ENCODE measurements around the gene PKMYT1. TPM values are rescaled to one million over a fixed set of nuclear protein-coding genes. Genes with fewer than 3 reads are reported as not detected.

PKMYT1 gene
- total and polyA plus RNA-seq, 4 experiments from 2014 or later: 0.79 TPM; not detected in 3

DNA sequence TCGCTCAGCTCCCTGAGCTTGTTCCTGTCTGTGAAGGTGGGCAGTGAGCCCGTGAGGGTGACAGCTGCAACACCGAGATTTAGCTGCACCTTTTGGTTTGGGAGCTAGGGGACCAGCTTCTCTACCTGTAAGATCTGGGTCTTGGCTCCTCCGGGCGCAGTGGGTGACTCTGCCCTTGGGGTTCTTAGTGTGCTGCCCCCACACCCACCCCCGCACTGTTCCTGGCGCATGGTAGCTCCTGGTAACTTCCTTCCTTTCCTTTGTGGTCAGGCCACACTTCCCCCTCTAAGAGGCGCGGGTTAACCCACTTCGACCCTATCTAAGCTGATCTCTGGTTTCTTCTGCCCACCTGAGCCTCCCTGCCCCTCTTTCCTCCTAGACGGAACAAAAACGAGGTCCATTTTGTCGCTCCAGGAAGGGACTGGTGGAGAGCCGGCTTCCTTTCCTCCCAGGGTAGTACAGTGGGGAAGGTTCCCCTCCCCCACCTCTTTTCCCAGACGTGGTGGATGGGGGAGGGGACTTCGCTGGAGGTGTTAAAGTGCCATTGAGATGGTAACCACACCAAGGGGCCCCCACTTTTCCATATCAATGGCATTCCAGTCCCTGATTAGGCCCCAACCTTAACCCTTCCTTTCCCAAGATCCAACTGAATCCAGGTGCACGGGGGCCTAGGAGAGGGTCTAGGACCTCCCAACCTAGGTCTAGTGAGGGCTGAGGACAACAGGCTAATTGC, 27.9 kb upstream of the PKMYT1 start:
- no peaks in the 10 kb centered on the region for H3K9me3 ChIP-seq (ENCODE audit: control insufficient read depth in 1 of 2, low read length in 2 of 2)
- intact Hi-C loops (cut with micrococcal nuclease): no loop called here
- H3K27ac ChIP-seq (ENCODE audit: low read depth, low read length): no peak overlapping the region
- ChIA-PET POLR2A (ENCODE audit: partially characterized antibody) (interaction anchor here (0.7 to 7.6 kb wide), 7 partner anchors 14 to 51 kb away, joined by 3 to 89 read pairs (median 4); partner anchors contain the start of genes HCFC1R1, THOC6 and TNFRSF12A), CTCF (ENCODE audit: partially characterized antibody) (interaction anchor here (0.6 to 14.2 kb wide), 4 partner anchors 19 to 150 kb away, joined by 3 to 444 read pairs (median 4); partner anchors contain the start of genes CLDN6, HCFC1R1, THOC6 and TNFRSF12A)
- peak overlapping the region in 1 of 2 donors; percentile 26 for H3K4me3 ChIP-seq (ENCODE audit: low read length in 2 of 2)
- H3K4me1 ChIP-seq (ENCODE audit: insufficient read depth, low read length): peaks cover 27% of the 10 kb centered on the region
- H3K27ac Mint-ChIP-seq: peak overlapping the region; percentile 41 to 81 (median 59)
- H3K27me3 ChIP-seq (ENCODE audit: insufficient read depth, low read length): no peaks in the 10 kb centered on the region
- H3K4me3 Mint-ChIP-seq: peak overlapping the region; percentile 49 to 89 (median 74)
- H3K36me3 Mint-ChIP-seq: no peaks in the 10 kb centered on the region
- H3K27me3 Mint-ChIP-seq: peaks cover 0 to 2% of the 10 kb centered on the region in 2 donors
- H3K36me3 ChIP-seq (ENCODE audit: insufficient read depth, low read length): no peaks in the 10 kb centered on the region
- DNase-seq: peak in 2 of 5 donors; percentile 22 to 36
- peaks cover 13 to 31% (median 22%) of the 10 kb centered on the region in 4 donors for H3K4me1 Mint-ChIP-seq
- no peaks in the 10 kb centered on the region for H3K9me3 Mint-ChIP-seq

DNA sequence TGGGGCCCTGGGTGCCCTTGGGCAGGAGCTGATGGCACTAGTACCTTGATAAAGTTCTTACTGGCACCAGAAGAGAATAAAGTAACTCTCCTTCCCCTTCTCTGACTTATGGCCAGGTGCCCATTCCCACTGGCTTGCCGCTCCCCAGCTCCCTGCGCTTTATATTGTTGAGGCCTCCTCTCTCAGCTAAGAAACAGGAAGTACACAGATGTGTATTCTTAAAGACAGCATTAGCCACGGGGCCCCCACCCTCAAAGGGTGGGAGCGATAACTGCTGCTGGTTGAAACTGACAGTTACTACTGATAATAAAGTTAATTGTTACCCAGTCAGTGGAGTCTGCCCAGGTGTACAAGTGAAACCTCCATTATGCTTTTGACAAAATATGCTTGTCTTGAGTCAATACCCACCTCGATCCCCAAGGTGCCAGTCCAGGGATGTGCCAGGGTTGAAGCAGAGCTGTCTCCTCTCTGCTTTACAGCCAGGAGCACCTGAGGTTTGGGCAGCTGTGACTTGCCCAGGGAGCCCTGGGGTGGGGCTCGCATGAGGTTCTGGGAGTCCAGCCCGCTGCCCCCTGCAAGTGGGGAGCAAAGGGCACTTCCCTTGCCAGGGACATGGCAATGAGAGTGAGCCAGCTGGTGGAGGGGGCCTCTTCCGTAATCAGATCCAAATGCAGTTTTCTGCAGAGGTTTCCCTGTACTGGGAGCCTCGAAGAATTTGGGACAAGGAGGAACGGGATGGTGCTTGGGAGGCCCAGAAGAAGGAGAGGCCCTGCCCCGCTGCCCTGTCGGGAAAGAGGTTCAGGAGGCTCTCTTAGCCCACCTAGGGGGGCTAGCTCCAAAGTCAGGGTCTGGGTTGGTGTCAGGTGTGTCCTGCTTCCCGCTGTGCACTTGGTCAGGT, 27.1 kb upstream of the PKMYT1 start:
- Mint-ChIP-seq H3K4me1 (peaks cover 13 to 31% (median 22%) of the 10 kb centered on the region in 4 donors), H3K27ac (peak overlapping the region in 4 of 7 donors; percentile 41 to 81 (median 60)), H3K36me3 (no peaks in the 10 kb centered on the region), H3K27me3 (peaks cover 0 to 2% of the 10 kb centered on the region in 2 donors), H3K4me3 (peak overlapping the region; percentile 11 to 89 (median 74)), H3K9me3 (no peaks in the 10 kb centered on the region)
- Histone ChIP-seq H3K4me3 (ENCODE audit: low read length in 2 of 2) (no peak overlapping the region), H3K4me1 (ENCODE audit: insufficient read depth, low read length) (peaks cover 27% of the 10 kb centered on the region), H3K27me3 (ENCODE audit: insufficient read depth, low read length) (no peaks in the 10 kb centered on the region), H3K36me3 (ENCODE audit: insufficient read depth, low read length) (no peaks in the 10 kb centered on the region), H3K9me3 (ENCODE audit: control insufficient read depth in 1 of 2, low read length in 2 of 2) (no peaks in the 10 kb centered on the region), H3K27ac (ENCODE audit: low read depth, low read length) (no peak overlapping the region)
- intact Hi-C loops (cut with micrococcal nuclease): no loop called here
- ChIA-PET POLR2A (ENCODE audit: partially characterized antibody) (interaction anchor here (0.7 to 7.6 kb wide), 7 partner anchors 14 to 51 kb away, joined by 3 to 89 read pairs (median 4); partner anchors contain the start of genes HCFC1R1, THOC6 and TNFRSF12A), CTCF (ENCODE audit: partially characterized antibody) (interaction anchor here (0.9 to 14.2 kb wide), 4 partner anchors 8 to 67 kb away, joined by 3 to 444 read pairs (median 4); partner anchors contain the start of genes CLDN6, HCFC1R1, THOC6 and TNFRSF12A)
- no peak for DNase-seq

DNA sequence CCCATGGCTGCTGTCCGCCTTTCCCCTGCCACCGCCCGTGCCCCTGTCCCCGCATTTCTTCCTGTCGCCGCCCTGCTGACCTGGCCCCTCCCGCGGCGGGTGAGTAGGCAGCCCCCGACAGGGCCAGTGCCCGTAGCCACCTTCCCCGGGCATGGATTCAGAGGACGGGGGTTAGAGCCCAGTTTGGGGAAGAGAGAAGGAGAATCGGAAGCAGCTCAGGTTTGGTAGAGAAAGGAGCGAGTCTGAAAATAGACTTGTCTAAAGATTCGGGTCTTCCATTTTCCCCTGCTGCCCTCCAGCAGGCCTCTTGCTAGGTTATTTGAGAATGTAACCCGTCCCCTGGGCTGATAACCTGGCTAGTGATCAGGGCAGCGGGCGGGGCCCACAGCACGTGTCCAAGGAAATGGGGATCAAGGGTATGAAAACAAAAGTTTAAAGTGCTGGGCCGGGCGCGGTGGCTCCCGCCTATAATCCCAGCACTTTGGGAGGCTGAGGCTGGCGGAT, 24.6 kb upstream of the PKMYT1 start:
- no peak for DNase-seq

DNA sequence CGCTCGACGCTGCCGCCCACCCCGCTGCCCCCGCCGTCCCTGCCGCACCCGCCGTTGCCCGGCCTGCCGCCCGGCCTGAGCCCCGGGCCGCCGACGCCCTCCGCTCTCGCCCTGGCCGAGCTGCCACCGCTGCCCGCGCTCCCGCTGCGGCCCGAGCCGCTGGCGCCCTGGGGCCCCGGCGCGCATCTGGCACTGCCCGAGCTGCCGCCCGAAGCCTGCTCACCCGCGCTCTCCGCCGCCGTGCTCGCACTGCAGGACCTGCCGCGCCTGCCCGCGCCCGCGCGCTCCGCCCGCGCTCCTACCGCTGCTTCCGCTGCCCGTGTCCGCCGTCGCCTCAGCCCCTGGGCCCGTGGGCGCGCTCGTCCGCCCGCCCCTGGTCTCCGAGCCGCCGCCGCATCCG, 24.1 kb upstream of the PKMYT1 start:
- Histone ChIP-seq H3K36me3 (ENCODE audit: insufficient read depth, low read length) (no peaks in the 10 kb centered on the region), H3K4me1 (ENCODE audit: insufficient read depth, low read length) (peaks cover 27% of the 10 kb centered on the region), H3K27ac (ENCODE audit: low read depth, low read length) (no peak overlapping the region), H3K4me3 (ENCODE audit: low read length in 2 of 2) (no peak overlapping the region), H3K27me3 (ENCODE audit: insufficient read depth, low read length) (no peaks in the 10 kb centered on the region), H3K9me3 (ENCODE audit: control insufficient read depth in 1 of 2, low read length in 2 of 2) (no peaks in the 10 kb centered on the region)
- DNase-seq: no peak
- peaks cover 13 to 31% (median 22%) of the 10 kb centered on the region in 4 donors for H3K4me1 Mint-ChIP-seq
- H3K4me3 Mint-ChIP-seq: no peak overlapping the region
- CTCF ChIA-PET (ENCODE audit: partially characterized antibody): interaction anchor here (0.7 to 14.2 kb wide), 18 partner anchors 8 to 504 kb away, joined by 3 to 444 read pairs (median 4); partner anchors contain the start of genes CLDN6, CLDN9, HCFC1R1 and IL32
- intact Hi-C loops (cut with micrococcal nuclease): no loop called here
- POLR2A ChIA-PET (ENCODE audit: partially characterized antibody): interaction anchor here (0.8 to 7.6 kb wide), 9 partner anchors 8 to 146 kb away, joined by 3 to 89 read pairs (median 5); partner anchors contain the start of genes FLYWCH1, HCFC1R1, THOC6 and TNFRSF12A
- no peak overlapping the region for H3K27ac Mint-ChIP-seq
- peaks cover 2% of the 10 kb centered on the region in 2 donors for H3K27me3 Mint-ChIP-seq
- no peaks in the 10 kb centered on the region for H3K36me3 Mint-ChIP-seq
- H3K9me3 Mint-ChIP-seq: no peaks in the 10 kb centered on the region

More for the DNA sequence above, 24.6 kb upstream of the PKMYT1 start:
- CTCF ChIA-PET (ENCODE audit: partially characterized antibody): interaction anchor here (0.8 to 14.2 kb wide), 6 partner anchors 9 to 125 kb away, joined by 3 to 444 read pairs (median 3); partner anchors contain the start of genes CLDN6, HCFC1R1, THOC6 and TNFRSF12A
- POLR2A ChIA-PET (ENCODE audit: partially characterized antibody): interaction anchor here (0.8 to 7.6 kb wide), 4 partner anchors 17 to 25 kb away, joined by 4 to 89 read pairs (median 18); partner anchors contain the start of genes HCFC1R1, THOC6 and TNFRSF12A
- no peaks in the 10 kb centered on the region for H3K27me3 ChIP-seq (ENCODE audit: insufficient read depth, low read length)
- H3K4me1 Mint-ChIP-seq: peaks cover 13 to 31% (median 22%) of the 10 kb centered on the region in 4 donors
- H3K4me1 ChIP-seq (ENCODE audit: insufficient read depth, low read length): peaks cover 27% of the 10 kb centered on the region
- no peaks in the 10 kb centered on the region for H3K36me3 Mint-ChIP-seq
- H3K9me3 ChIP-seq (ENCODE audit: control insufficient read depth in 1 of 2, low read length in 2 of 2): no peaks in the 10 kb centered on the region
- H3K9me3 Mint-ChIP-seq: no peaks in the 10 kb centered on the region
- peaks cover 2% of the 10 kb centered on the region in 2 donors for H3K27me3 Mint-ChIP-seq
- no peaks in the 10 kb centered on the region for H3K36me3 ChIP-seq (ENCODE audit: insufficient read depth, low read length)
- no peak overlapping the region for H3K27ac ChIP-seq (ENCODE audit: low read depth, low read length)
- H3K4me3 Mint-ChIP-seq: peak overlapping the region; percentile 46 to 85 (median 60)
- no peak overlapping the region for H3K4me3 ChIP-seq (ENCODE audit: low read length in 2 of 2)
- intact Hi-C loops (cut with micrococcal nuclease): no loop called here
- peak overlapping the region in 2 of 7 donors; percentile 6 to 35 for H3K27ac Mint-ChIP-seq

DNA sequence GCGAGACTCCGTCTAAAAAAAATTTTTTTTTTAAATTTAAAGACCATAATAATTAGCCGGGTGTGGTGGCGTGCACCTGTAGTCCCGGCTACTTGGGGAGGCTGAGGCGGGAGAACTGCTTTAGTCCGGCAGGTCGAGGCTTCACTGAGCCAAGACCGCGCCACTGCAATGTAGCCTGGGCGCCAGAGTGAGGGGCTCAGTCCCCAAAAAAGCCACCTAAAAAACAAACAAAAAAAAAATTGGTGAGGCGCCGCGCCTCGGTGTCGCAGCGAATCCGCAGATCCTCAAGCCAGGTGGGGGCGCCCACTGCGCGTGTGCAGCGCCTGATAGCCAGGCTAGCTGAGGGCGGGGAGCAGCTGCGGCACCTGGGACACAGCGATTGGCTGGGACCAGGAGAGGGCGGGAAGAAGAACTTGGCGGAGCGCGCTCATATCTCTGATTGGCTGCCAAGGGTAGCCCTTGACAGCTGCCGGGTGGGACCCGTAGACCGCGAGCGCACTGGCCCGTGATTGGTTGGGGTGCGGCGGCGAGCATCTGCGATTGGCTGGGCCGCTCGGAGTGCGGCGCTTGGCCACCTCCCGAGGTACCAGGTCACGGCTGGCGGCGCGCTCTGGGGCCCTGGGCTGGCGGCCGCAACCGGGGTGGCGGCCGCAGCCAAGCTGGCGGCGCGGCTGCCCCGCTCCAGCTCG, 23.5 kb upstream of the PKMYT1 start:
- H3K27me3 ChIP-seq (ENCODE audit: insufficient read depth, low read length): no peaks in the 10 kb centered on the region
- H3K36me3 ChIP-seq (ENCODE audit: insufficient read depth, low read length): no peaks in the 10 kb centered on the region
- Mint-ChIP-seq H3K36me3 (no peaks in the 10 kb centered on the region), H3K4me1 (peaks cover 13 to 28% (median 20%) of the 10 kb centered on the region in 4 donors), H3K27ac (peak overlapping the region in 5 of 7 donors; percentile 32 to 86 (median 65)), H3K9me3 (no peaks in the 10 kb centered on the region), H3K4me3 (peak overlapping the region; percentile 70 to 84 (median 80)), H3K27me3 (peaks cover 2% of the 10 kb centered on the region in 2 donors)
- DNase-seq: peak; percentile 94 to 98 (median 97)
- no peak overlapping the region for H3K27ac ChIP-seq (ENCODE audit: low read depth, low read length)
- ChIA-PET POLR2A (ENCODE audit: partially characterized antibody) (interaction anchor here (0.7 to 7.6 kb wide), 10 partner anchors 8 to 453 kb away, joined by 3 to 89 read pairs (median 4); partner anchors contain the start of genes FLYWCH1, HCFC1R1, THOC6 and TNFRSF12A), CTCF (ENCODE audit: partially characterized antibody) (interaction anchor here (0.7 to 14.2 kb wide), 18 partner anchors 9 to 505 kb away, joined by 3 to 444 read pairs (median 4); partner anchors contain the start of genes CLDN6, CLDN9, HCFC1R1 and IL32)
- peaks cover 24% of the 10 kb centered on the region for H3K4me1 ChIP-seq (ENCODE audit: insufficient read depth, low read length)
- no peaks in the 10 kb centered on the region for H3K9me3 ChIP-seq (ENCODE audit: control insufficient read depth in 1 of 2, low read length in 2 of 2)
- intact Hi-C loops (cut with micrococcal nuclease): loop anchor here (1.0 to 2.0 kb wide), 4 partner anchors 17 to 126 kb away; partner anchors contain the start of genes THOC6 and TNFRSF12A
- no peak overlapping the region for H3K4me3 ChIP-seq (ENCODE audit: low read length in 2 of 2)

DNA sequence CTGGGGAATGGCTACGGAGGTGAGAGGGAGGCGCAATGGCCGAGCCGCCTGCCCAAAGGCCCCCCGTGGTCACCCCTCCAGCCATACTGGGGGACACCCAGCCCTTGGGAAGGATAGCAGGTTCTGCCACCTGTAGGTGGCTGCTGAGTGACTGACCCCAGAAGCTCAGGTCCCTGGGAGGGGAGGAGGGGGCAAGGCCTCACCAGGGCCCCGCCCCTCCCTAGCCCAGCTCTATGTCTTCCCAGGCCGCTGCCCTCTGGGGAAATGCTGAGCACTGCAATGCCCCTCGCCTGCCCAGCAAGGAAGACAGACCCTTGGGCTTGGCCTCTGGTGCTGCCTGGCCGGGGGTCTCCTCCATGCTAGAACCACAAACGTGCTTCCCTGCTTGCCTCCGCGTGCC, 21.1 kb upstream of the PKMYT1 start:
- CTCF ChIA-PET (ENCODE audit: partially characterized antibody): interaction anchor here (14.2 kb wide), 1 partner anchor 26 kb away, joined by 444 read pairs; the partner anchor contains the start of genes CLDN6, HCFC1R1, THOC6 and TNFRSF12A
- Mint-ChIP-seq H3K4me1 (peaks cover 0 to 5% (median 0%) of the 10 kb centered on the region in 4 donors), H3K36me3 (no peaks in the 10 kb centered on the region), H3K9me3 (no peaks in the 10 kb centered on the region), H3K27me3 (peaks cover 2% of the 10 kb centered on the region in 2 donors), H3K27ac (no peak overlapping the region), H3K4me3 (no peak overlapping the region)
- Histone ChIP-seq H3K4me1 (ENCODE audit: insufficient read depth, low read length) (peaks cover 4% of the 10 kb centered on the region), H3K36me3 (ENCODE audit: insufficient read depth, low read length) (no peaks in the 10 kb centered on the region), H3K27me3 (ENCODE audit: insufficient read depth, low read length) (no peaks in the 10 kb centered on the region), H3K4me3 (ENCODE audit: low read length in 2 of 2) (no peak overlapping the region), H3K27ac (ENCODE audit: low read depth, low read length) (no peak overlapping the region), H3K9me3 (ENCODE audit: control insufficient read depth in 1 of 2, low read length in 2 of 2) (no peaks in the 10 kb centered on the region)
- DNase-seq: peak in 1 of 5 donors; percentile 24
- POLR2A ChIA-PET (ENCODE audit: partially characterized antibody): interaction anchor here (0.9 to 3.6 kb wide), 3 partner anchors 26 to 151 kb away, joined by 3 to 28 read pairs (median 4); no protein-coding TSS in a partner anchor
- intact Hi-C loops (cut with micrococcal nuclease): no loop called here

All from CD4-positive, alpha-beta memory T cell (primary cell).